Neural crest cell (in vitro differentiated cells): Measurements from ENCODE around the gene FBXO3. TPM values are rescaled to one million over a fixed set of nuclear protein-coding genes. Genes with fewer than 3 reads are reported as not detected.
A peak's percentile ranks its signal among the peaks of the same experiment; 100 is the strongest.

Experiments
- DNase-seq: peaks from one replicate; pipeline ENCODE4 v3.0.0; 2021; ENCODE audit warnings: low read depth, mixed read lengths, low spot score
- H3K27ac Mint-ChIP-seq: one replicate; pipeline ENCODE4 v1.8.0; 2021; ENCODE audit warnings: mild to moderate bottlenecking, mixed read lengths; ENCODE audit not compliant: unreplicated experiment
- H3K27me3 Mint-ChIP-seq: 2 replicates; pipeline ENCODE4 v1.8.0; 2021; ENCODE audit warnings: low read depth, mild to moderate bottlenecking, mixed read lengths
- H3K36me3 Mint-ChIP-seq: 2 replicates; pipeline ENCODE4 v1.8.0; 2021; ENCODE audit warnings: low read depth, mild to moderate bottlenecking, mixed read lengths
- H3K4me1 Mint-ChIP-seq: 2 replicates; pipeline ENCODE4 v1.8.0; 2021; ENCODE audit warnings: mixed read lengths
- H3K4me3 Mint-ChIP-seq: one replicate; pipeline ENCODE4 v1.8.0; 2021; ENCODE audit warnings: mild to moderate bottlenecking, mixed read lengths
- H3K9me3 Mint-ChIP-seq: 2 replicates; pipeline ENCODE4 v1.8.0; 2021; ENCODE audit warnings: mixed read lengths
- CTCF ChIP-seq: fragments of 200-600 bp; sonication (generic); conservative IDR thresholded peaks from 2 replicates; pipeline ENCODE4 v1.5.0; 2021; ENCODE audit warnings: antibody characterized with exemption, mild to moderate bottlenecking
- total RNA-seq: library from RNA; stranded (reverse); gene quantifications from 2 replicates; pipeline ENCODE4 v1.2.1, GENCODE V29; 2021

The FBXO3 gene
- total RNA-seq, 1 donor from 2014 or later: 23.2 TPM

DNA sequence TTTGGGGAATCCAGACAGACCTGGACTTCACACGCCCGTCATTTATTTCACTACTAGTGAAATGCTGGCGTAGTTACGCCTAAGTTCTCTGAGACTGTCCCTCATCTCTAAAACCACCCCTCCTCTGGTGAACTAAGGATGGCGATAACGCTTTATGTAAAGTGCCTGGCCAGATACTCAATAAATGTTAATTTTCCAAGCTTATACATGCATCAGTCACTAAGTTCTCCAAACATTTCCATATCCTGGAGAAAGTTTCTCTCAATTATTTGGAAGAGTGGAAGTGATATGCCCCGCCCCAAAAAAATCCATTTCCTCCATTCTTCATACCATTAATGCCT is 1.1 kb upstream of the FBXO3 start:
- Mint-ChIP-seq H3K4me1 (peaks cover 29% of the 10 kb centered on the region), H3K9me3 (no peaks in the 10 kb centered on the region), H3K4me3 (peak overlapping the region; percentile 93), H3K27ac (no peak overlapping the region), H3K36me3 (no peaks in the 10 kb centered on the region), H3K27me3 (peaks cover 55% of the 10 kb centered on the region)
- no peak for TF ChIP-seq CTCF
- DNase-seq: no peak

DNA sequence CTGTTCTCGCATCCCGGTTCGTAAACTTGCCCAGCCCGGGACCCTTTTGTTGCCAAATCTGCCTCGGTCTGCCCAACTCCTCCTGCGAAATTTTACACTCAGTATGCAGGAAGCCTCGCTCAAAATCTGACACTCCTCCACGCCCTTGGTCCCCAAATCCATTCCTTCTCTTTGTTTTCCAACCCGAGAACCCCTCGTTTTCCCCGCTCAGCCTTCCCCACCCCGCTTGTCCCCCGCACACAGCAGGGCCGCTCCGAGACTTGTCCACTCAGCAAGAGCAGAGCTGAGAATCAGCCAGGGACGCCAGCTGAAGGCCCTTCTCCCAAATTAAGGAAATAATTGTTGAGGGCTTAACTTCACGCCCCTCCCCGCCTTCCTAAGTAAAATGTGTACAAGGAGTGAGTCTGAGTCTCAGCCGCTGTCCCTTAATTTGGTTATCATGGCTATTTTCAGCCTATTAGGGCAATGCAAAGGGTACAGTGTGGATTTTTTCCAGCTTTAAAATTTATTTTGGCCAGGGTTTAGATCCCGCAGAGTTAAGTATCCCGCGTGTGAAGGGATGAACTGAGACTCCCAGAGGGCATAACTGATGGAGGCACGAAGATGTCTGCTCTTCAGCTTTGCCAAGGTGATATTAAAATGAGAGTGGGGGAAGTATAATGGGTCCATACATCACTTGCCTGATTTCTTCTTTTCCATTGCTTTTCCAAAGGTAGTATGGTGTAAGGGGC is 581 bp upstream of the FBXO3 start:
- Mint-ChIP-seq H3K4me3 (peak overlapping the region; percentile 93), H3K36me3 (no peaks in the 10 kb centered on the region)

GRCh38 chr11:33773404-33773986 is 825 bp downstream of the FBXO3 start:
- H3K27ac Mint-ChIP-seq: no peak overlapping the region
- peak overlapping the region; percentile 93 for H3K4me3 Mint-ChIP-seq
- H3K4me1 Mint-ChIP-seq: peaks cover 22% of the 10 kb centered on the region
- no peaks in the 10 kb centered on the region for H3K9me3 Mint-ChIP-seq
- TF ChIP-seq CTCF: no peak
- DNase-seq: no peak
- peaks cover 37% of the 10 kb centered on the region for H3K27me3 Mint-ChIP-seq
- H3K36me3 Mint-ChIP-seq: no peaks in the 10 kb centered on the region

More for the DNA sequence above, 581 bp upstream of the FBXO3 start:
- TF ChIP-seq CTCF: no peak
- H3K4me1 Mint-ChIP-seq: peaks cover 27% of the 10 kb centered on the region
- peaks cover 51% of the 10 kb centered on the region for H3K27me3 Mint-ChIP-seq
- DNase-seq: no peak
- H3K27ac Mint-ChIP-seq: peak overlapping the region; percentile 52
- no peaks in the 10 kb centered on the region for H3K9me3 Mint-ChIP-seq

GRCh38 chr11:33772870-33773269 is 1.4 kb downstream of the FBXO3 start:
- Mint-ChIP-seq H3K27ac (no peak overlapping the region), H3K36me3 (no peaks in the 10 kb centered on the region), H3K27me3 (peaks cover 31% of the 10 kb centered on the region), H3K4me1 (peaks cover 19% of the 10 kb centered on the region), H3K9me3 (no peaks in the 10 kb centered on the region), H3K4me3 (peak overlapping the region; percentile 62)
- no peak for DNase-seq
- TF ChIP-seq CTCF: no peak

DNA sequence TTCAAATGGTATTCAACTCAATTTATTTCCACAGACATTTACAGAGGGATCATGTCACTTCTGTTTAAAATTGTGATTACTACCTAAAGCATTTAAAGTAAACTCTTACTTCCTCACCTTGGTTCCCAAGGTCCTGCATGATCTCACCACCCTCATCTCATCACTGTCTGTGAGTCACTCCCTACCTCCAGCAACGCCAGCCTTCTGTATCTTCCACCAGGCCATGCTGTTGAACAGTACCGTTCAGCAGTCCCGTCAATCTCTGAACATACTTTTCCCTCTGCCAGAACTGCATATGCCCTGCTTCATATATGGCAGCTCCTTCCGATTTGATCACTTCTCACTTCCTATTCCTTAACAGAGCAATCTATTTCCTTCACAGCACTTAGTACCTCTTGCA is 2.0 kb downstream of the FBXO3 start:
- Mint-ChIP-seq H3K4me1 (peaks cover 19% of the 10 kb centered on the region), H3K27ac (no peak overlapping the region), H3K4me3 (peak overlapping the region; percentile 62), H3K27me3 (peaks cover 29% of the 10 kb centered on the region), H3K9me3 (no peaks in the 10 kb centered on the region), H3K36me3 (no peaks in the 10 kb centered on the region)
- no peak for DNase-seq
- TF ChIP-seq CTCF: no peak
